Heart right ventricle (tissue), 16 donors: Measurements from ENCODE around the gene GPR42. TPM values are rescaled to one million over a fixed set of nuclear protein-coding genes. Genes with fewer than 3 reads are reported as not detected.

Source experiments
- ATAC-seq, 8 donors: fragments of 200-7000 bp; cut with Tn5 transposase; one replicate each; pipeline ENCODE4 v1.9.1; 2020; ENCODE audit warnings: mild to moderate bottlenecking in 8 of 8, moderate library complexity in 8 of 8, moderate number of reproducible peaks in 1 of 8
- DNase-seq, 2 donors: peaks; one replicate each; pipeline ENCODE4 v3.0.0-alpha.2; 2020
- H3K27ac ChIP-seq, 10 donors: fragments of 200-600 bp; sonication (generic) in 2 of 10; one replicate each; pipeline versions ENCODE4 v1.5.0 to v1.8.0; 2020 to 2022; ENCODE audit warnings: mild to moderate bottlenecking in 3 of 10
- H3K27me3 ChIP-seq, 7 donors: fragments of 200-600 bp; one replicate each; pipeline ENCODE4 v1.8.0; 2021 to 2022; ENCODE audit warnings: mild to moderate bottlenecking in 2 of 7
- H3K36me3 ChIP-seq, 9 donors: fragments of 200-600 bp; sonication (generic) in 1 of 9; one replicate each; pipeline versions ENCODE4 v1.5.0 to v1.8.0; 2020 to 2022; ENCODE audit warnings: mild to moderate bottlenecking in 2 of 9
- H3K4me1 ChIP-seq, 9 donors: fragments of 200-600 bp; sonication (generic) in 1 of 9; one replicate each; pipeline versions ENCODE4 v1.5.0 to v1.8.0; 2020 to 2022; ENCODE audit warnings: mild to moderate bottlenecking in 4 of 9
- H3K4me3 ChIP-seq, 10 donors: fragments of 200-600 bp; sonication (generic) in 2 of 10; one replicate each; pipeline versions ENCODE4 v1.5.0 to v1.8.0; 2020 to 2022; ENCODE audit warnings: mild to moderate bottlenecking in 7 of 10, moderate library complexity in 2 of 10
- H3K9me3 ChIP-seq, 11 donors: fragments of 200-600 bp in 10 of 11; sonication (generic) in 2 of 11; one replicate each; pipeline versions ENCODE4 v1.5.0 to v1.8.0; 2013 to 2022; ENCODE audit warnings: mild to moderate bottlenecking in 2 of 11, control low read depth in 1 of 11, moderate library complexity in 1 of 11
- WGBS, 2 donors: extraction: QIAGEN DNeasy Blood & Tissue Kit; methylation state at CpG; one replicate each; pipeline ENCODE4 v1.1.7; 2013; ENCODE audit warnings: inconsistent platforms in 1 of 2; 5-methylcytosine and 5-hydroxymethylcytosine counted together
- intact Hi-C, 10 donors: fragments of 100-400 bp; cut with DNase I; formaldehyde crosslinking; loops; one replicate each; pipeline versions ENCODE4 v1.11.1 to v1.14.2; 2022
- polyA plus RNA-seq, 2 donors: library from polyadenylated mRNA; stranded (reverse); fragments of 200-250 nt; gene quantifications; one replicate each; pipeline ENCODE4 v1.2.3, GENCODE V29; 2013
- total RNA-seq, 10 donors: library from RNA; stranded (reverse); fragmentation: NEBNext Ultra II Directional in 3 of 10; extraction: Animal tissue kit (Norgen Biotek cat#: 25700) in 3 of 10; gene quantifications; one replicate each; pipeline versions ENCODE4 v1.2.1 to v1.2.4, GENCODE V29; 2021 to 2023
- TF ChIP-seq, protein P1 (sequence below), 9 donors: fragments of 200-600 bp; sonication (generic) in 2 of 9; IDR thresholded peaks; one replicate each; pipeline versions ENCODE4 v1.5.0 to v1.8.0; 2021 to 2022; ENCODE audit warnings: antibody characterized with exemption in 9 of 9, mild to moderate bottlenecking in 5 of 9, moderate library complexity in 1 of 9
- donor health status: Arrhythmogenic right ventricular cardiomyopathy.
- donor health status: ischemic (EF 13 %, LVEDD 7.1; RV severe dilation, severe dysfunction).
- donor health status: healthy with polysubstance abuse.
- donor health status: DM: no; HTN: yes; CAD: no.
- donor health status: DM: no; HTN: no; CAD: no.
- donor health status: ischemic (EF 25% LVEDD 6.9; RV normal size, moderate dysfunction).
- donor health status: ischemic (EF 25% LVEDD 5.7; RV mildly dilated, moderate dysfunction).
- donor health status: healthy.
- donor health status: DM: yes; HTN: yes; CAD: no.
- donor health status: Ischemic cardiomyopathy.
- donor health status: ischemic (EF 35%, LVEDD 5.7; RV mildly dilated, moderate dysfunction).
- donor health status: nonischemic (EF 11% LVEDD 7.7; RV severe dilation, severe dysfunction).
- donor health status: DM: yes; HTN: yes; CAD: no.
- donor health status: PGD.
- donor health status: ischemic (EF 29% LVEDD 5.4; RV normal size, mild dysfunction).
- donor health status: nonischemic (EF 23%, LVEDD 6.1; RV moderate dilation, normal function).

GPR42 gene
- total and polyA plus RNA-seq, 12 donors: not detected

DNA sequence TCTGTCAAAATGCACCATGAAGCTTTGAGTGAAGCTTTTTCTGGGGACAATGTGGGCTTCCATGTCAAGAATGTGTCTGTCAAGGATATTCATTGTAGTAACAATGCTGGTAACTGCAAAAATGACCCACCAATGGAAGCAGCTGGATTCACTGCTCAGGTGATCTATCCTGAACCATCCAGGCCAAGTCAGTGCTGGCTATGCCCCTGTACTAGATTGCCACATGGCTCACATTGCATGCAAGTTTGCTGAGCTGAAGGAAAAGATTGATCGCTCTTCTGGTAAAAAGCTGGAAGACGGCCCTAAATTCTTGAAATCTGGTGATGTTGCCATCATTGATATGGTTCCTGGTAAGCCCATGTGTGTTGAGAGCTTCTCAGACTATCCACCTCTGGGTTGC, 12.7 kb downstream of the GPR42 start:
- 92 to 100% methylated on average over 2 of the region's 2 CpGs for WGBS, 2 donors
- Histone ChIP-seq H3K4me3 (no peak overlapping the region), H3K9me3 (peaks cover 0 to 26% (median 6%) of the 10 kb centered on the region in 11 donors), H3K27ac (no peak overlapping the region), H3K27me3 (peaks cover 0 to 12% (median 0%) of the 10 kb centered on the region in 7 donors), H3K36me3 (no peaks in the 10 kb centered on the region), H3K4me1 (peaks cover 0 to 13% (median 0%) of the 10 kb centered on the region in 9 donors)
- intact Hi-C loops: no loop called here
- ATAC-seq (no peak), DNase-seq (no peak)
- TF ChIP-seq, protein P1, sequence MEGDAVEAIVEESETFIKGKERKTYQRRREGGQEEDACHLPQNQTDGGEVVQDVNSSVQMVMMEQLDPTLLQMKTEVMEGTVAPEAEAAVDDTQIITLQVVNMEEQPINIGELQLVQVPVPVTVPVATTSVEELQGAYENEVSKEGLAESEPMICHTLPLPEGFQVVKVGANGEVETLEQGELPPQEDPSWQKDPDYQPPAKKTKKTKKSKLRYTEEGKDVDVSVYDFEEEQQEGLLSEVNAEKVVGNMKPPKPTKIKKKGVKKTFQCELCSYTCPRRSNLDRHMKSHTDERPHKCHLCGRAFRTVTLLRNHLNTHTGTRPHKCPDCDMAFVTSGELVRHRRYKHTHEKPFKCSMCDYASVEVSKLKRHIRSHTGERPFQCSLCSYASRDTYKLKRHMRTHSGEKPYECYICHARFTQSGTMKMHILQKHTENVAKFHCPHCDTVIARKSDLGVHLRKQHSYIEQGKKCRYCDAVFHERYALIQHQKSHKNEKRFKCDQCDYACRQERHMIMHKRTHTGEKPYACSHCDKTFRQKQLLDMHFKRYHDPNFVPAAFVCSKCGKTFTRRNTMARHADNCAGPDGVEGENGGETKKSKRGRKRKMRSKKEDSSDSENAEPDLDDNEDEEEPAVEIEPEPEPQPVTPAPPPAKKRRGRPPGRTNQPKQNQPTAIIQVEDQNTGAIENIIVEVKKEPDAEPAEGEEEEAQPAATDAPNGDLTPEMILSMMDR (IDR thresholded peaks at IDR 0.05): no peak

DNA sequence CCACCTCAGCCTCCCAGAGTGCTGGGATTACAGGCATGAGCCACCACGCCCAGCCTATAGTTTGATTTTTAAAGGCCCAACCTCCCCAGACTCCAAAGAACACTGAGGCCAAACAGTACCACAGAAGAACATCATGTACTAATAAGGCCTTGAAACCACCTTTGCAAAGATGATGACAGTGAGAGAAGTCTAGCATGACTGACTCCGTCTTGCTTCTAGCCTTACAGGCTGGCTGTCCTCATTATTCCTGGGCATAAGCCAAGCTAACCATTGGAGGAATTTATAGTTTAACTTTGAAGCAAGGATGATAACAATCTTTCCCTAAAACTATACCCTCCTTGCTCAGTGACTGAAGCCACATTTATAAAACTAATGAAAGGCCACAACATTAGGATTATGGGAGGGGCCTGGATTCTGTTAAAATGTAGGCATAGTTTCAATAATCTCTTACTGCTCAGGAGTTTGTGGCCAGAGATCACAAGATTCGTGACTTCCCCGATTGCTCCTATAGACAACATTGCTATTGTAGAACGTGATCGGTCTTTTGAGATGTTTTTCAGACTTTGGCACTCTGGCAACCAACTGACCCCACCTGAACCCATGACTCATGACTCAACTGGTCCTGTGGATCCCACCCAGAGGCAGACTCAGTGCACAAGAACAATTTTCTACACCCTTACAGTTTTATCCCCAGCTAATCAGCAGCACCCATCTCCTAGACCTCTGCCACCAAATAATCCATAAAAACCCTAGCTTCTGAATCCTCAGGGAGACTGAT, 17.6 kb downstream of the GPR42 start:
- DNase-seq (no peak), ATAC-seq (no peak)
- no peaks in the 10 kb centered on the region for H3K36me3 ChIP-seq
- peaks cover 0 to 4% (median 0%) of the 10 kb centered on the region in 7 donors for H3K27me3 ChIP-seq
- TF ChIP-seq, protein P1 (IDR thresholded peaks at IDR 0.05): no peak
- H3K4me3 ChIP-seq: no peak overlapping the region
- peaks cover 0 to 26% (median 6%) of the 10 kb centered on the region in 11 donors for H3K9me3 ChIP-seq
- H3K27ac ChIP-seq: no peak overlapping the region
- intact Hi-C loops: no loop called here
- no peaks in the 10 kb centered on the region for H3K4me1 ChIP-seq
- 91 to 94% methylated on average over 6 of the region's 6 CpGs for WGBS, 2 donors

DNA sequence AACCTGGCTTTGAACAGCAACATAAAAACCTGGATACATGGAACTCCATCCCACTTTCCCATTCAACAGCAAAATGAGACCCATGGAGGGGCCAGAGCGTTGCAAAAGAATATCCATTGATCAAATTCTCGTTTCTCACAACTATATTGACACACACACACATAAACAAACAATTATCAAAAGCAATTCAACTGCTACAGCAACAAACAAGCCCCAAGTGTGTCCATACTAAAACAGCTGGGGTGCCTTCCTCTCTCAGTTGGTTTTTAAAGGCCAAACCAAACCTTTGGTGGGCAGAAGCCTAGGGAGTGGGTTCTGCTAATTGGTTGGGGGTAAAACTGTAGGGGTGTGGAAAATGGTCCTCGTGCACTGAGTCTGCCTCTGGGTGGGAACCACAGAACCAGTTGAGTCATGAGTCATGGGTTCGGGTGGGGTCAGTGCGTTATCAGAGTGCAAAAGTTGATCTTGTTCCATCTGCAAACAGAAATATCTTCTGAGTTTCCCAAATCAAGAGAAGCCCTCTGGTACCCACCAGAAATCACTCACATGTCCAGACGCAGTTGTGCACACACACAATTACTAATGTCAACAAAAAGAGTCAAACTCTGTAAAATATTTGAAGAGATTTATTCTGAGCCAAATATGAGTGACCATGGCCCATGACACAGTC, 18.5 kb downstream of the GPR42 start:
- DNase-seq: no peak
- Histone ChIP-seq H3K36me3 (no peaks in the 10 kb centered on the region), H3K9me3 (peaks cover 0 to 26% (median 6%) of the 10 kb centered on the region in 11 donors), H3K27ac (no peak overlapping the region), H3K4me3 (no peak overlapping the region), H3K4me1 (no peaks in the 10 kb centered on the region), H3K27me3 (no peaks in the 10 kb centered on the region)
- no peak for ATAC-seq
- TF ChIP-seq, protein P1 (IDR thresholded peaks at IDR 0.05): no peak
- WGBS, 2 donors: 76 to 85% methylated on average over 6 of the region's 6 CpGs
- intact Hi-C loops: no loop called here

DNA sequence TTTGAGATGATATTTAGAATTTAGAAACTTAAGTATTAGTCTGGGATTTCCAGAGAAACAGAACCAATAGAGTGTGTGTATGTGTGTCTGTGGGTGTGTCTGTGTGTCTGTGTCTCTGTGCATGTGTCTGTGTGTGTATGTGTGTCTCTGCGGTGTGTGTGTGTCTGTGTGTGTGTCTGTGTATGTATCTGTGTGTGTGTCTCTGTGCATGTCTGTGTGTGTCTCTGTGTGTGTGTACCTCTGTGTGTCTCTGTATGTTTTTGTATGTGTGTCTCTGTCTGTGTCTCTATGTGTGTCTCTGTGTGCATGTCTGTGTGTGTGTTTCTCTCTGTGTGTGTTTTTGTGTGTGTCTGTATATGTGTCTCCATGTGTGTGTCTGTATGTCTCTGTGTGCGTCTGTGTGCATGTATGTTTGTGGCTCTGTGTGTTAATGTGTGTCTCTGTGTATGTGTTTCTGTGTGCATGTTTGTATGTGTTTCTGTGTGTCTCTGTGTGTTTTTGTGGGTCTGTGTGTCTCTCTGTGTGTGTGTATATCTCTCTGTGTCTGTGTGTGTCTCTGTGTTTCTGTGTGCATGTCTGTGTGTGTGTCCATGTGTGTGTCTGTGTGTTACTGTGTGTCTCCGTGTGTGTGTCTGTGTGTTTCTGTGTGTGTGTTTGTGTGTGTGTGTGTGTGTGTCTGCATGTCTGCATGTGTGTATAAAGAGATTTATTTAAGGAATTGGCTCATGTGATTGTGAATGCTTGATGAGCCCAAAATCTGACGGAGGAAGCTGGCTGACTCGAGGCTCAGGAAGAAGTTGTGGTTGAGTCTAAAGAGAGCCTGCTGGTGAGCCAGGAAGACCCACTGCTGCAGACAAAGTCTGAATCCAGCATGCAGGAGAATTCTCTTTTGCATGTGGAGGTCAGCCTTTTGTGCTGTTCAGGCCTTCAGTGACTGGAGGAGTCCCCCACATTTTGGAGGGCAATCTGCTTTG, 22.2 kb downstream of the GPR42 start:
- ATAC-seq: no peak
- TF ChIP-seq, protein P1 (IDR thresholded peaks at IDR 0.05): no peak
- WGBS, 2 donors: 69 to 74% methylated on average over 5 of the region's 5 CpGs
- intact Hi-C loops: no loop called here
- Histone ChIP-seq H3K27ac (no peak overlapping the region), H3K27me3 (no peaks in the 10 kb centered on the region), H3K36me3 (no peaks in the 10 kb centered on the region), H3K4me3 (no peak overlapping the region), H3K4me1 (peaks cover 0 to 6% (median 4%) of the 10 kb centered on the region in 9 donors), H3K9me3 (no peaks in the 10 kb centered on the region)
- DNase-seq: no peak
